AG04449 (cell line): ENCODE results near the gene SMAD3.

Experiments used
- CTCF ChIA-PET: fragments of 350-600 bp; formaldehyde crosslinking; extraction: SDS; loops from one replicate; lab custom pipeline; 2021; ENCODE audit warnings: antibody characterized with exemption; lab: Yijun Ruan, JAX
- POLR2A ChIA-PET: fragments of 400-600, 350-600 bp; formaldehyde crosslinking; extraction: SDS; loops from one replicate; lab custom pipeline; 2020; ENCODE audit warnings: antibody characterized with exemption, inconsistent platforms; lab: Yijun Ruan, JAX
- DNase-seq: peaks from one replicate; pipeline ENCODE4 v3.0.0-alpha.2; 2010; ENCODE audit warnings: low read depth, low spot score
- H3K4me3 ChIP-seq: 2 replicates; pipeline ENCODE4 v1.5.1; 2011; ENCODE audit warnings: low read depth, mild to moderate bottlenecking, control low read depth, low read length
- TF ChIP-seq, protein P1 (sequence below): IDR thresholded peaks from one replicate; pipeline ENCODE4 v1.5.1; 2011; ENCODE audit warnings: mild to moderate bottlenecking, moderate library complexity, low read length, control low read depth, inconsistent platforms; ENCODE audit not compliant: insufficient read depth; ENCODE audit errors: missing control alignments

The SMAD3 gene

DNA sequence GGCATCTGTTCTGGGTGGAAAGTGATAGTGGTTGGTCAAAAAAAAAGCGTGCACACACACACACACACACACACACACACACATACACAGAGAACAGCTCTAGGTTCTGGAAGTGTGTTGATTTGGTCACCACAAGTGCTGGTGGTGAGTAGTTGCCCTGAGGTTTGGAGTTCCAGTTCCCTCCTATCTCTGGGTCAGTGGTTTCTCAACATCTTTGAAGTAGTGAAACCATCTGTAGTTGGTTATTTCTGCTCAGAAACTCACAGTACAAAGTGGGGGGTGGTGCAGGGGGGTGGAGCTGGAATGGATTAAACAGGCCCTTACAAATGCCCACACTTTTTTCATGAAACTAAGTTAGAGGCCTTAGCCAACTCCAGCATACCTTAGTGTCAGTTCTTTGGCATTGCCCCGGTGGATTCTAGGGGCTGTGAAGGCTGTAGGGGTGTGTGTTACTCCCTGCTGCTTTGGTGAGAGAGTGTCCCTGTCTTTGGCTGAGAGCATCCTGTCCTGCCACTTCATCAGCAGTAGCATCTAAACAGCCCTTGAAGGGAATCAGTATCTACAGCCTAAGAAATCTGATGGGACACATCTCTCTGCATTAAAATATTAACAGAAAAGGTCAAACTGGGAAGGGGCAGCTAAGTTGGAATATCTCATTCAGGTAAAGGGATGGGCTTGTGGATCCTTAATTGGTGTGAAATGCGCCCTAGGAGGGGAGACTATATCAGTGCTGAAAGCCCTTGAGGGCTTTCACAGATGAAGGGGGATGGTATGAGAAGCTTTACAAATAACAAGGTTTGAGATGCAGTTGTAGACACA lies 20.6 kb downstream of the SMAD3 start:
- ChIA-PET POLR2A (interaction anchor here (0.6 to 0.8 kb wide), 3 partner anchors 21 to 93 kb away, joined by 3 to 4 read pairs (median 3); no protein-coding TSS in a partner anchor), CTCF (interaction anchor here (0.8 to 2.9 kb wide), 3 partner anchors 42 to 218 kb away, joined by 3 to 10 read pairs (median 6); no protein-coding TSS in a partner anchor)
- DNase-seq: peak; percentile 79
- no peak overlapping the region for H3K4me3 ChIP-seq
- TF ChIP-seq, protein P1, sequence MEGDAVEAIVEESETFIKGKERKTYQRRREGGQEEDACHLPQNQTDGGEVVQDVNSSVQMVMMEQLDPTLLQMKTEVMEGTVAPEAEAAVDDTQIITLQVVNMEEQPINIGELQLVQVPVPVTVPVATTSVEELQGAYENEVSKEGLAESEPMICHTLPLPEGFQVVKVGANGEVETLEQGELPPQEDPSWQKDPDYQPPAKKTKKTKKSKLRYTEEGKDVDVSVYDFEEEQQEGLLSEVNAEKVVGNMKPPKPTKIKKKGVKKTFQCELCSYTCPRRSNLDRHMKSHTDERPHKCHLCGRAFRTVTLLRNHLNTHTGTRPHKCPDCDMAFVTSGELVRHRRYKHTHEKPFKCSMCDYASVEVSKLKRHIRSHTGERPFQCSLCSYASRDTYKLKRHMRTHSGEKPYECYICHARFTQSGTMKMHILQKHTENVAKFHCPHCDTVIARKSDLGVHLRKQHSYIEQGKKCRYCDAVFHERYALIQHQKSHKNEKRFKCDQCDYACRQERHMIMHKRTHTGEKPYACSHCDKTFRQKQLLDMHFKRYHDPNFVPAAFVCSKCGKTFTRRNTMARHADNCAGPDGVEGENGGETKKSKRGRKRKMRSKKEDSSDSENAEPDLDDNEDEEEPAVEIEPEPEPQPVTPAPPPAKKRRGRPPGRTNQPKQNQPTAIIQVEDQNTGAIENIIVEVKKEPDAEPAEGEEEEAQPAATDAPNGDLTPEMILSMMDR: no peak

DNA sequence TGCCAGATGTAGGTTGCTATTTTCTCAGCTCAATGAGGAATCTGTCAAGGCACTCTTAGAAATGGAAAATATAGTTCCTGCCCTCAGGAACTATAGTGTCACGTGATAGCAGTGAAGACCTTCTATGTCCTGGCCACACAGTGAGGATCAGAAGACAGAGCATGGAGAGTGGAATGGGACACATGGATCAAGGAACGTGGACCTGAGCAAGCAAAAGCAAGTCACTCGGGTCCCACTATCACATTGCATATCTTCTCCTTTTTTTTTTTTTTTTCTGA lies 21.2 kb downstream of the SMAD3 start:
- POLR2A ChIA-PET: no interaction called here
- CTCF ChIA-PET: interaction anchor here (0.8 to 2.9 kb wide), 3 partner anchors 42 to 218 kb away, joined by 3 to 10 read pairs (median 6); no protein-coding TSS in a partner anchor
- TF ChIP-seq, protein P1: no peak
- no peak overlapping the region for H3K4me3 ChIP-seq
- DNase-seq: no peak

- ChIA-PET POLR2A (interaction anchor here (0.6 kb wide), 1 partner anchor 68 kb away, joined by 4 read pairs; no protein-coding TSS in a partner anchor), CTCF (interaction anchor here (2.3 to 2.9 kb wide), 2 partner anchors 141 to 217 kb away, joined by 6 to 10 read pairs; no protein-coding TSS in a partner anchor)
- TF ChIP-seq, protein P1: no peak
- DNase-seq: no peak
- no peak overlapping the region for H3K4me3 ChIP-seq
These were observed 22.2 kb downstream of the SMAD3 start for GRCh38 chr15:67087507-67088172.

- ChIA-PET POLR2A (no interaction called here), CTCF (interaction anchor here (1.6 kb wide), 1 partner anchor 9 kb away, joined by 10 read pairs; no protein-coding TSS in a partner anchor)
- TF ChIP-seq, protein P1: no peak
- DNase-seq: no peak
- H3K4me3 ChIP-seq: no peak overlapping the region
These were observed 24.1 kb downstream of the SMAD3 start for GRCh38 chr15:67089217-67090193.

GRCh38 chr15:67090297-67091070 lies 25.1 kb downstream of the SMAD3 start:
- POLR2A ChIA-PET: no interaction called here
- H3K4me3 ChIP-seq: no peak overlapping the region

More at GRCh38 chr15:67090297-67091070, 25.1 kb downstream of the SMAD3 start:
- CTCF ChIA-PET: interaction anchor here (1.6 kb wide), 1 partner anchor 10 kb away, joined by 10 read pairs; no protein-coding TSS in a partner anchor
- DNase-seq: no peak
- TF ChIP-seq, protein P1: no peak
